Right lobe of liver (tissue), 4 donors: Measurements from ENCODE around the gene RBM19.

ENCODE experiments used
- CTCF ChIP-seq, 4 donors: fragments of 200-600 bp in 3 of 4; fragments of 450-650 bp in 1 of 4; IDR thresholded peaks; one replicate each; pipeline versions ENCODE4 v1.5.1 to v1.8.0; 2016 to 2022; ENCODE audit warnings: antibody characterized with exemption in 4 of 4, mild to moderate bottlenecking in 2 of 4
- POLR2A ChIP-seq: fragments of 450-650 bp; IDR thresholded peaks from one replicate; pipeline ENCODE4 v1.6.1; 2017; ENCODE audit warnings: antibody characterized with exemption, mild to moderate bottlenecking
- donor health status: DM: no; HTN: no; CAD: no.
- donor health status: DM: no; HTN: no; CAD: no.
- donor health status: DM: no; HTN: yes; CAD: no.

GRCh38 chr12:114015851-114016250 is 49.7 kb upstream of the RBM19 start:
- TF ChIP-seq CTCF (IDR thresholded peaks at IDR 0.05): no peak
- no peak for TF ChIP-seq POLR2A
